G401.6 (cell line): ENCODE results near the gene MN1.

Source experiments
- FAIRE-seq: peaks from 2 replicates; lab custom pipeline; 2012; peaks lifted over from hg19 to GRCh38; lab: Jason Lieb, UNC

Gene MN1

DNA sequence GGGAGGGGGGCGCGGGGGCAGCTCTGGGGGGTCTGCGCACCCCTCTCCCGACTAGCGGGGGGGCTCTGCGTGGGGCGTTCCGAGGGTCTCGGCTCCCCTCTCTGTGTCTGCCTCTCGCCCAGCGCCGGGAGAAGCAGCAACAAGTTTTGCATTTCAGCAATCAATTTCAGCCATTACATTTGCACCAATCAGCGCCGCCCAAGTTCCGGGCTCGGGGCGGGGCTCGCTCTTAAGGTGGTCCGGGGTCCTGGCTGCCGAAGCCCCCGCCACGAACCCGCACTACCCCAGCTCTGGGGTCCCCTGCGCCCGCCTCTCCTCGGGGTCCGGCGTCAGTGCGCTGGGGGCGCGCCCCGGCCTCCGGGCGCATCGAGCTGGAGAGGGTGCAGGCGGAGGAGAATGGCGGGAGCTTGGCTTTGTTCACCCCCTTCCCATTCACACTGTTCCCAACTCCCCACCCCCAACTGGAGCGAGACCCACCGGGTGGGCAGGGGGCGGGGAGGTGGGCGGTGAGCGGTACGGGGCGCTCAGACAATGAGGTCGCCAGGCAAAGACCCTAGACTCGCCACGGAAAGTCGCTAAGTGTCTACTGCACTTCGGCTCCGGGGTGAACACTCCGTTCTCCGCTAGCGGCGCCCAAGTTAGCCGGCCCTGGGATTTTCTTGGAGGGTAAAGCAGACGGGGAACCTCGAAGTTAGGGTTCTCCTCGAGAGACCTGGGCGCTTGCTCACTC is at the start of gene MN1:
TSS of gene MN1 (minus strand) at position 141 of the 730 bp plus-strand sequence. CDS start 1,213 bp downstream, outside the sequence.
- no peak for FAIRE-seq

DNA sequence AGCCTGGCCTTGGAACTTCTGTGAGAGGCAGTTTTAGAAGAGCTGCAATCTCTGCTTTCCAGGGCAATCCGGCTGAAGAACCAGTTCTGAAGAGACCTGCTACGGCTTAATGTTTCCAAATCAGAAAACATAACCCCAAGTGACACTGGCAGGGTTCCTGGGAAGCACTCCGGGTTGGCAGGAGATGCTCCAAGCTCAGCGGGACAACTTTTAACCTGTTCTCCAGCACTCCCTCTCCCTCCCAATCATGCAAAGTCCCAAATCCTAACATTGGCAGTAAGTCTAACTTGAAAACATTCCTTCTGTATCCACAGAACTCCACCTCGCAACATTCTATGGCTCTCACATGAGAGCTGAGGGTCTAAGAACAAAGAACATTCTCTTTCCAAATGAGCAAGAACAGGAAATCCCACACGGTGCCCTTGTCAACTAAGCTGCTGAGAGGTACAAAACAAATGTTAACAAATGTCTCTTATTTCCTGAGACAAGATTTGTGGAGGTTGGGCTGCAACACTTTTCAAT is 48.5 kb upstream of the MN1 start:
- no peak for FAIRE-seq

DNA sequence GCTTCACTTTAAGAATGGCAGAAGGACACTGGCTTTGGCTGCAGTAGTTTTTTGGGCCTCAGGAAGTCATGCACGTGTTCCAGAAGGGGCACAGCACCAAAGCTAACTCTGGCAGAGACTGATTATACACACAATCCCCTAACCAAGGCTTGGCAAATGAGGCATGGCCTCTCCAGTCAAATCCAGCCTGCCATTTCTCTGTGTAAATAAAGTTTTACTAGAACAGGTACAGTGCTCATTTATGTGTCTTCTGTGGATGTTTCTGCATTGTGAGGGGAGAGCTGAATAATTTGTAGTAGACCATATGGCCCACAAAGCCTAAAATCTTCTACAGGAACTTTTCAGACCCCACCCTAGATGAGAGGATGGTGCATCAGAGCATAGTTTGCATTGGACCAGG is 46.4 kb upstream of the MN1 start:
- FAIRE-seq = no peak

DNA sequence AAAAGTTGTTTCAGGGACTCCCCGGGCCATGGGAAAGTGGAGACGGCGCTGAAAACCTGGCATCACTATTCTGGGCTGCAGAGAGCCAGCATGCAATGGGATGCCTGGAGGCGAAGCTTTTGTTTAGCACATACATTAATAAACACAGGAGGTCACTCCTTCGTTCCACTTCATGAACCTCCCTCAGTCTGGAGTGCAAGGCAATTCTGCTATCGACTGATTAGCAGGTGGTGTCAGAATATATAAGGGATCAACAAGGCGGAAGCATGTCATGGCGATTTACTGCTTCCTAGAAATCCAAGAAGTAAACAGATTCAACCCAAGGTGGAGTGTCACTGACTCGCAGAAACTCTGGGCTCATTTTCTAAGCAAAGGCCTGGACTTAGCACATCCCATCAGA is 45.4 kb upstream of the MN1 start:
- no peak for FAIRE-seq

DNA sequence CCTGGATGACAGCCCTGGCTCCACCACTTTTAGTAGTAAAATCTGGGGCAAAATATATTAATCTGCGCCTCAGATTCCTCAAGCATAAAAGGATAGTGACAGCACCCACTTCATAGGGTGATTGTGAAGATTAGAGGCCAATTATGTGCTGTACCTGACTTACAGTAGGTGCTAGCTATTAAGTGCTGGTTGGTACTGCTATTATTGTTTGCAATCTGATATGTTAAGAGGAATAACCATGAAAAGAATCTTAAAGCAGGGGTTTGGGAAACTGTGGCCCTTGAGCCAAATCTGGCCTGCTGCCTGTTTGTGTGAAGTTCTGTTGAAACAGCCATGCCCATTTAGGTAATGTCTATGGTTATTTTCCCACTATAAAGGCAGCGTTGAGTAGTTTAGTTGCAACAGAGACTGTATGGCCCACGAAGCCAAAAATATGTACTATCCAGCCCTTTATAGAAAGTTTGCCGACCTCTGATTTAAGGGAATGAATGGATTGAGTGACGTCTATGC is 44.7 kb upstream of the MN1 start:
- FAIRE-seq = no peak

DNA sequence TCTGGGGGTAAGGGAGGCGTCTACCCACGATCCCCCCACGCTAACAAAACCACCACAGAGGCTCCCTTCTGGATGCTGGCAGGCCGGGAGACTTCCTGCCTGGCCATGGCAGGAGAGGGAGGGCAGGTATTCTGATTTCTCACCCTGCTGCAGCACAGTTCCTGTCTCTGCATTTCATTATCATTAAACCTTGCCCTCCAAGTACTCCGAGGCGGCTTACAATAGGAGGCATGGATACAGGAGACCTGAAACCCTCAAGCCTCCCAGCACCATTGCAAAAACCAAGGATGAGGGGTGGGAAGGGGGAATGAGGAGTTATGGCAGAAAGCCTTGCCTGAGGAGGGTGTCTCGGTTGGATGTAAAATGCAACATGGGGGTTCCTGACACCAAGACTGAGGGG is 44.1 kb upstream of the MN1 start:
- FAIRE-seq = no peak

DNA sequence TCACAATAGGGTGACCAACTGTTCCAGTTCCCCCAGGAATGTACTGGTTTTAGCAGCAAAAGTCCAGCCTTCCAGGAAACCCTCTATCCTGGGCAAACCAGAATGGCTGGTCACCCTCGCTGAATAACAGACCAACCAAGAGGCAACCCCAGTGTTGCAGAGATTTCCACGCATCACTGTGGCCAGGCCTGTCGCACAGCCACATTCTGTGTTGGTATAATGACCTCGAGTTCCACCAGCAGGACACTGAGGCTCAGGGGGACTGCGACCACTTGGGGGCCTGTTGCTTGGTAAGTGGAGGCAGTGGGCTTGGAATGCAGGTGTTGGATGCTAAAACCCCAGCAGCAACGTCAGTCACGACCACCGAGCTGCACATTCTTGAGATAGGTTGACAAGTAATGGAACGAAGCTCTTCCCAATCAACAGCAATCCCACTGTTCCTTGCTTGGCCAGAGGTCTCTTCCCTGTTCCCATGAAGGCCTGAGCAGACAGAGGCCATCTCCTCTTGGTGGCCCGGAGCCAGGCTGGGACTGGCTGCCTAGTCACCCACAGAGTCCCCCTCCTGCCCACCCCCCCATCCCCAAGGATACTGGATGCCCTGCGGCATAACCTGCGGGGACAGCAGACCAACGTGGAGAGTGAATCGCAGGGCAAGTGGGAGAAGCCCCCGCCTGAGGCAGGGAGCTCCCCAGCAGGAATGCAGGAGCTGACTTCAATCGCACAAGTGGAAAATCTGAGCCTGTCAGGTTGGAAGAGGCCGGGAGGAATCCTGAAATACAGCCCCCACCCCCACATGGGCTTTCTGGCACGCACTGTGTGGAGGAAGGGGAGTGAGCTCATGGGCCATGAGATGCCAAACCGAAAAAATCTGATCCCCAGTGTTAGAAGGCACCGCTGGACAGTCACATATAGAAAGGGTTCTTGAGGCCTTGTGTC is 43.4 kb upstream of the MN1 start:
- FAIRE-seq = no peak

DNA sequence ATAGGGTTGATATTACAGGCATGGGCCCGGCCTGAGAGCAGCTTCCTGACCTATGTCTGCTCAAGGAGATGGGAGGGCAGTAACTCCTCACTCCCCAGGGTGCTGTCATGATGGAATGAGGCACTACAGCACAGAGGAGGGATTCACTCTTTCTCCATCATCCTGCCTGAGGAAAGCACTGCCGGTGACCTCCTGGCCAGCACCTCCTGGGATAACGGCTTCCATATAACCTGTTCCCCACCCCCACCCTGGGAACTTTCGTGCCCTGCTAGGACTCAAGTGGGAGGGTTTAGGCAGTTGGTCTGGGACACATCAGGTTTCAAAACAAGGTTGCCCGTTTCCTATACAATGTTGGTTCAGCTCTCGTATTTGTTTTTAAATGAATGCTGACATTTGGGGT is 42.7 kb upstream of the MN1 start:
- FAIRE-seq = no peak

DNA sequence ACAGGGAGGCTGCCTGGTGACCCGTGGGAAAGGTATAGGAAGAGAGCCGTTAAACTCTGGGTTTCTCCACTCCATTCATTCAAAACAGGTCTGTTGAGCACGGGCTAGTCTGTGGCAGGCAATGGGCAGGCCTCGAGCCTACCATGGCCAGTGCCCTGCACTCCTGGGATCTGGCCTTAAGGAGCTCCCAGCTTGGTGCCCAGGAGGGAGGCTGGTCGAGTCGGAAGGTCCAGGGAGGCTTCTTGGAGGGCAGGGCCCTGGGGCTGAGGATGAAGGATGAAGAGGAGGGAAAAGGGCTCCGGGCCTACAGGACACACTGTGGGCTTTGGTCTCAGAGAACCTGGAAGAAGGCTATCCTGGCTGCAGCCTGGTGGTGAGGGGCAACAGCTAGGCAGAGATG is 41.9 kb upstream of the MN1 start:
- FAIRE-seq = no peak

DNA sequence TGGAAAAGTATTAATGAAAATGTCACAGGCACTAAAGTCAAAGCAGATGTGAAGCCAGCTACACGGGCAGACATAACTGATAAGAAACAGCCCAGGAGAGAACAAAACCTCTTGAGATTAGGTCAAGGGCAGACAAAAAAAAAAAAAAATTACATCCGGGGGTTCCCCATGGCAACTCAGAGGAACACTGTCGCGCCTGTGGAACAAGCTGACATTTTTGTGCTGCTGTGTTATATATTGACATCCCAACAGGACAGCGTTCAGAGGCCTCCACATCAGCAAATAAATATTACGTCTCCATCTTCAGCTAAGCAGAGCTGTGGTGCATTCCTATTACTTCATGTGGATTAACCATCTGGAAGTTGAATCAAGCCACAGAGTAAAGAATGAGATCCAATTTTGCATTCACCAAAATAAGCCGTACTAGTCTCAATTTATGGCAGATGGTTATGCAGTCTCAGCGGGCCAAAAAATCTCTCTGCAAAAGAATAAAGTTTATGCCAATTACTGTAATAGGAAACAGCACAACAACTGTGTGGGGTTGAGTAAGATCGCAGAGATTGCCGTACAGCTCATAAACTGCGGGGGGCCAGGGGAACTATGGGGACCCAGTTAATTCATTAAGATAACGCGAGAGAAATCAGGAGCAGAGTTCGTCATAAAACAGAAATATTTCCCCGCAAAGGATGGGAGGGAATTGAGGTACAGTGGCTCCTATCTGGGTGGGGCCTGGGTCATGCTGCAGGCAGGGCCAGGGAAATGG is 41.3 kb upstream of the MN1 start:
- FAIRE-seq = no peak

DNA sequence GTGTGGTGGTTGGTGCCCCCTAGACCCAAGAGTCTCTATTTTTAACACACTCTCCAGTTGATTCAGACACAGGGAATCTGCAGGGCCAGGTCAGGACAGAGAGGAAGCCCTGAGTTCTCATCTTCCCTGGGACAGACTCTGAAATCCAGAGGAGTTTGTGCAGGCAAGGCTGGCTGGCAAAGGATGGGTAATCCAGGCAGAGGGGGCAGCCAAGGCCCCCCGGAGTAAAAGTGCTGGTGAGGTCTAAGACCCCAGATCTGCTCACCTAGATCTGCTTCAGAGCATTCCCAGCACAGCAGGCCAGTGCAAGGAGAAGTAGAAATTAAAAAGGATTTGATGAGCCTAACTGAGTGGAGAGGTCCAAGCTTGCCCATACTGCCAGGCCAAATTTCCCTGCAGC is 40.6 kb upstream of the MN1 start:
- no peak for FAIRE-seq

DNA sequence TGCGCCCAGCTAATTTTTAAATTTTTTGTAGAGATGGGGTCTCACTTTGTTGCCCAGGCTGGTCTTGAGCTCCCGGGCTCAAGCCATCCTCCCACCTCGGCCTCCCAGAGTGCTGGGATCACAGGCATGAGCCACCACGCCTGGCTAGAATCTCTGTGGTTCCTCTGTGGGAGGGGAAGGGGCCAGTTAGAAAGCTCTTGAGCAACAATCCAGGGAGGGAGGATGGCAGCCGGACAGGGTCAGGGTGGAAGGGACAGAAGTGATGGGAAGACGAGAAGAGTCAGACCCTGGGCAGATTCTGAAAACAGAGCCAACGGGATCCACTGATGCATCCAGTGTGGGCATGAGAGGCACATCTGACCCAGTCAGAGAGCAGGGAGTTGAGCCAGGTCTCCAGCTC is 38.9 kb upstream of the MN1 start:
- FAIRE-seq = no peak

DNA sequence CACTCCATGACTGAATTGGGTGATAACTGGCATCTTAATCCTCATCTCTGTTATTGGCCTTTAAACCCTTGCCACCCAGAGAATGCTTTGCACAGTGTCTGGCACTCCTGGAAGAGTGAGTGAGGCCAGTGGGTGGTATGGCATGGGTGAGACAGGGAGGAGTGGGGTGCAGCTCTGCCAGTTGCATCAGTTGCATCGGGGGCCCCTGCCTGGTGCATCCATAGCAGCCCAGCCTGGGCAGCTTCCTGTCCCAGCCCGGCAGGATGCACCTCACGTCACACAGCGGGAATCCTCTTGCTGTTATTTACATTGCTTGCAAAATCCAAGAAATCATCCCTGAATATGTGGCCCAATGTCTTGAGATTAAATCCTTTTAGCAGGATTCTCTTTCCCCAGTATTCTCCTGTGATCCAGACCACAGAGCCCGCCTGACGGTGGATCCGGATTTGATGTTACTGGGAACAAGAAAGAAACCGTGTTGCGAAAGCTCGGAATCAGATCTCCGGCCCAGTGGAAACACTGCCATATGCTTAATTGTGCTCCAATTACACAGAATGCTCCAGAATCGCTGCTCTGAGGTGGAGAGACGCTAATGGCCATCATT is 37.6 kb upstream of the MN1 start:
- FAIRE-seq = no peak

DNA sequence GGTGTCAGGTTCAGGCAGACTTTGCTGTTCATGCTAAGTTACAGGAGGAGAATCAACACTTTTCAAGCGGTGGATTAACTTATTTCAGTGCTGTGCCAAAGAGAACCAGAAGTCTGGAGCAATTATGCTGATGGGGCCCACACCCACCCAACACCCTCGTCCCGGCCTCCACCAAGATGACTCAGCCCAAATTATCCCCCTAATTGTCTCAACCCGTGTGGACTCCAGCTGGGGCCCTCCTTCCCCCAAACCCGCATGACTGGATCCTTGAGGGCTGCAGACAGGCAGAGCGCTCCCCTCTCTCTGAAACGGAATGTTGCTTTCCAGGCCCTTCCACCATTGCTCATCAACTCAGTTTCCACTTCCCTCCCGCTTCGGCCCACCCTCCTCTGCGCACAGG is 34.6 kb upstream of the MN1 start:
- FAIRE-seq = no peak

DNA sequence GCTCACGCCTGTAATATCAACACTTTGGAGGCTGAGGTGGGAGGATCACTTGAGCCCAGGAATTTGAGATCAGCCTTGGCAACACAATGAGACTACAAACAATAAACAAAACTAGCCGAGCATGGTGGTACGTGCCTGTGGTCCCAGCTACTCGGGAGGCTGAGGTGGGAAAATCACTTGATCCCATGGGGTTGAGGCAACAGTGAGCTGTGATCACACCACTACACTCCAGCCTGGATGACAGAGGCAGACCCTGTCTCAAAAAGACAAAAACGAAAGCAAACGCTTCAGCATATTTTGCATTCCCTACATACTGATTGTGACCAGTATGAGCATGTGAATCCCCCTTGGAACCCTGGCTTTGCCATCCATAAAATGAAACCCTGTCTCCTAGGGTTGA is 33.9 kb upstream of the MN1 start:
- no peak for FAIRE-seq

DNA sequence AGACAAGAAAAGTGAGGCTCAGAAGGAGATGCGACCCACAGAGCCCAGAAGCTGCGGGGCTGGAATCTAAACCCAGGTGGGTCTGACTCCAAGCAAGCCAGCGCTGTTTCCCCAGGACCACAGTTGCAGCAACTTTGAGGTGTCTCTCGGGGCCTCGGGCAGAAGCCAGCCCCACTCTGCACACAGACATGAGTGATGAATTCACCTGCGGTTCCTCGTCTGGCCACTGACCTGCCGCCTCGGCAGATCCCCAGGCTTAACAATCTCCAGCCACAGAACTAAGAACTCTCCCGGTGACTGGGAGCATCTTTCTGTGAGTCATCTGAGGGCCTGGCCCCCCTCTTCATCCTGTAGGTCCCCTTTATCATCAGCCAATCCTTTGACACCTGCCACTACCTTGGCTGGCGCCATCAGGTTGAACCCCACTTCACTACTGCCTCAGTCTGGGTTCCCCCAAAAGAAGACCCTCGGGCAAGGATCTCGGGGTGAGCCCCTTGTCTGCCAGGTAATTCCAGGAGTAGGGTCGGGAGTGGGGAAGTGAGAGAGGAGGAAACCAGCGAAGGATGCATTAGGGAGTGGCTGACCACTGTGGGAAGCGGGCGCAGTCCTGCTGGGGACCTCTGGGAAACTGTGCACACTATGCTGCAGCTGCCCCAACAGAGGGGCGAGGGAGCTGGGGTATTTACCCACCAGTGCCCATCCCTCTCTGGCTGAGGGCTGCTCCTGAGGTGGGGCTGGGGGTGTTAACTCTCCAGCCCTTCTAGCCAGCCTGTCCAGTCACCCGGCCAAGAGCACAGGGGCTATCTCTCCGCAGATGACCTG is 33.0 kb upstream of the MN1 start:
- FAIRE-seq = no peak

DNA sequence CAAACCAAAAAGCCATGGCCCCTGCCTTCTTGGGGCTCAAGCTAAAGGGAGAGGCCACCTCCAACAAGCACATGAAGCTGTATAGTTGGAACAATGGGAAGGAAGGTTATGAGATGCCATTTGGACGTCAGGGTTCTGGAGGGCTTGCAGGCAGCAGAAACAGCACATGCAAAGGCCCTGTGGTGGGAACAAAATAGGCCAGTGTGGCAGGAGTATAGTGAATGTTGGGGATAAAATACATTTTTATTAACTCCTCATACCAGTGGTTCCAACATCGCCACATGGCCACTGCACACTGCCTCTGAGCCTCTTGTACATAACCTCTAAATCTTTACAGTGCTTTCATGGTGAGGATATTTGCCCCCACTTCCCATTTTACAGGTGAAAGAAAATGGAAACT is 32.2 kb upstream of the MN1 start:
- FAIRE-seq = no peak

DNA sequence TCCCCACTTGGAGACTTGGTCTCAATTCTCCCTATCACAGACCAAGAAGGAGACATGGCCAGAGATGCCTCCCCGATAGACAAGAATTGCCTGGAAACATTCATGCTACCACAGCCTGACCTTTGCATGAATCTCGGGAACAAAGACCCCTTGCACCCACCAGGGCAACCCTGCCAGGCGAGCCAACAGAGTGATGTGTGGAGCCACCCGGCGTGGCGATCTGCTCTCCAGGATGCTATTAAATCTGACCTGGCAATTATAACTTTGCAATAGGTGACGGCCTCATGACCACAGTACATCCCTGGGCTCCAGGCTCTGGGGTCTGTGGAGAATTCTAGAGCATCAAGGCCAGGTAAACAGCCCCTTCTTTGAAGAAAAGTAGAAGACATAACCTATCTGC is 31.1 kb upstream of the MN1 start:
- FAIRE-seq = no peak

DNA sequence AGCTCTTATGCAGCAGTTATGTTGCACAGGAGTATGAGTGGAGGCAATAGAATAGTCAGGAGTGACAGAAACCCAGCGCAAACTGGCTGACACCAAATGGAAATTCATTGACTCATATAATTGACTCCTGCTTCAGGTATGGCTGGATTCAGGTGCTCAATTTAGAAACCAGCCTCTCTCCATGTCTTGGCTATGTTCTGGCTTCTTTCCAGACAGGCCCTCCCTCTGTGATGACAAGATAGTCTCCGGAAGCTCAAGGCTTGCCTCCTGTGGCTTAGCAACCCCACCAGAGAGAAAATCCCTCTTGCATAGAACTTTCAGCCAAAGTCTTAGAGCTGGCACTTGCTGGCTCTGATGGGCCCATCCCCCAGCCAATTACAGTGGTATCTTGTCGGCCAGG is 28.1 kb upstream of the MN1 start:
- FAIRE-seq = no peak

DNA sequence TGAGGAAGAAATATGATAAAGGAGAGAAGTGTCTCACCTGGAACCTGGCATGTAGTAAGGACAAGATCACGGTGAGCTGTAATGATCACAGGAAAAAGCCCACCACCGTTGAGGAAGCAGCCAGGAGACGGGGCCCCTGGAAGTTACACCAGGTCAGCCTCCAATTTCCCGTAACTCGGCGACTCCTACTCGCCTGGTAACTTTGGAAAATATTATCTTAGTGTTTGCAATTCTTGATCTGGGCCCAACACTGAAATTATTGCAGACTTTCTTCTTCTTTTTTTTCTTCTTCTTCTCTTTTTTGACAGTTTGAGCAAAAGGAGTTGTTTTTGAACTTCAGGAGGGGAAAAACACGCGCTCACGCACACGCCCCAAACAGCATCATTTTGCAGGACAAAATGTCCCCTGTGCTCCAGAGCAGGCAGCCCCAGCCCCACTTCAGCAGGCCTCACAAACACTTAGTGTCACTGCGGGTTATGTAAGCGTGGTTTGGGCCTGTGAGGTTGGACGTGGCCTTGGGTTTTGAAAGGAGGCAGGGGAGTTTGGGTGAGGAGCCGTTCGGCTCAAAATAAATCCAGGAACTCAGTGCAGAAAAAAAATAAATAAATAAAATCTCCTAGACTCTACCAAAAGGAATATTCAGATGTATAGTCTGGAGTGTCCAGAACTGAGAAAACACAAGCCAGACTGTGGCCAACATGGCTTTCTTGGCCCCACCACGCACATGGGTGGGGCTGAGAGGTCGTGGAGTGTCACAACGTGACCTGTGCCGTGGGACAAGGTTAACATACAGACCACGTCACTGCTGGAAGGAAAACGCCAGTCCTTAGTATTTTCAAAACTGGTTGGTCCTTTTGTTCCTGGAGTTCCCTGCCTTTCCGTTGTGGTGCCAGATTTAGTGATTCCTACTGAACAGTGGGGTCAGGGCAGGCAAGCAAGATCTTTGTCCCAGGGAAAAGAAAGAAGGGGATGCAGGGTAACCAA is 26.3 kb upstream of the MN1 start:
- FAIRE-seq = no peak
